ENCODE measurements around the gene ATL3. TPM values are rescaled to one million over a fixed set of nuclear protein-coding genes. Genes with fewer than 3 reads are reported as not detected.

ATL3 gene
- total and polyA plus RNA-seq, 2 donors (not counting 3 experiments of a cell fraction or from before 2014, with no cell fraction given) = 21.7 to 70.2 TPM

GRCh38 chr11:63694596-63694995 lies 23.4 kb upstream of the ATL3 start:
- POLR2A ChIA-PET = no interaction called here
- TF ChIP-seq CTCF (IDR thresholded peaks at IDR 0.05; ENCODE audit: extremely low read depth in 1 of 2, insufficient read depth in 1 of 2, low read depth in 1 of 2, low read length in 2 of 2) (no peak), FOS (IDR thresholded peaks at IDR 0.05; ENCODE audit: borderline replicate concordance, insufficient read depth, low read length) (no peak), POLR2AphosphoS5 (IDR thresholded peaks at IDR 0.05; ENCODE audit: insufficient read depth, low read depth, low read length) (no peak), EZH2 (IDR thresholded peaks at IDR 0.05; ENCODE audit: borderline replicate concordance, low read depth, low read length, severe bottlenecking) (no peak), JUN (IDR thresholded peaks at IDR 0.05; ENCODE audit: borderline replicate concordance, insufficient read depth, insufficient read length, low read depth) (no peak)
- Histone ChIP-seq H4K20me1 (replicated peaks; ENCODE audit: control insufficient read depth, extremely low read depth, insufficient read depth, low read length) (peaks cover 3% of the 10 kb centered on the region), H3K9me1 (replicated peaks; ENCODE audit: control insufficient read depth, extremely low read depth, insufficient read depth, low read length) (no peaks in the 10 kb centered on the region), H3K9ac (replicated peaks; ENCODE audit: extremely low read depth, insufficient read depth, low read length) (no peak overlapping the region), H3K4me2 (ENCODE audit: insufficient read depth, low read length) (no peak overlapping the region), H2AFZ (ENCODE audit: low read depth, low read length) (no peak overlapping the region), H3K79me2 (ENCODE audit: control insufficient read depth, insufficient read depth, low read length) (peaks cover 56% of the 10 kb centered on the region), H3K4me1 (ENCODE audit: control insufficient read depth, extremely low read depth, insufficient read depth, low read length) (no peaks in the 10 kb centered on the region), H3K36me3 (ENCODE audit: control insufficient read depth in 2 of 2, extremely low read depth in 1 of 2, insufficient read depth in 2 of 2, low read length in 2 of 2) (no peaks in the 10 kb centered on the region), H3K4me3 (replicated peaks in 1 of 3; ENCODE audit: insufficient read depth in 1 of 3, low read depth in 1 of 3, low read length in 3 of 3) (no peak overlapping the region), H3K9me3 (replicated peaks; ENCODE audit: control insufficient read depth, insufficient read depth, low read length) (no peaks in the 10 kb centered on the region), H3K27me3 (ENCODE audit: control insufficient read depth in 2 of 2, insufficient read depth in 2 of 2, low read length in 2 of 2) (no peaks in the 10 kb centered on the region), H3K27ac (ENCODE audit: insufficient read depth, low read depth, low read length) (no peak overlapping the region)
- dilution Hi-C loops (cut with MboI; ENCODE audit: extremely low pct_ligation_motif_present, low sequenced_read_pairs) = no loop called here
- CTCF ChIA-PET = interaction anchor here (0.6 to 1.4 kb wide), 6 partner anchors 12 to 44 kb away, joined by 3 to 4 read pairs (median 3); no protein-coding TSS in a partner anchor
- intact Hi-C loops (cut with micrococcal nuclease) = no loop called here
- no TSS peak for BruUV-seq (replicated peaks)
- FAIRE-seq (no peak), DNase-seq (ENCODE audit: low read depth, low spot score) (no peak)

GRCh38 chr11:63687845-63688244 lies 16.7 kb upstream of the ATL3 start:
- DNase-seq (ENCODE audit: low read depth, low spot score) (no peak), FAIRE-seq (no peak)
- POLR2A ChIA-PET = no interaction called here
- no peak overlapping the region for H3K9ac ChIP-seq (replicated peaks; ENCODE audit: extremely low read depth, insufficient read depth, low read length)
- H3K4me1 ChIP-seq (ENCODE audit: control insufficient read depth, extremely low read depth, insufficient read depth, low read length) = peaks cover 8% of the 10 kb centered on the region
- no peaks in the 10 kb centered on the region for H3K9me3 ChIP-seq (replicated peaks; ENCODE audit: control insufficient read depth, insufficient read depth, low read length)
- H3K9me1 ChIP-seq (replicated peaks; ENCODE audit: control insufficient read depth, extremely low read depth, insufficient read depth, low read length) = no peaks in the 10 kb centered on the region
- no TSS peak for BruUV-seq (replicated peaks)
- H3K36me3 ChIP-seq (ENCODE audit: control insufficient read depth in 2 of 2, extremely low read depth in 1 of 2, insufficient read depth in 2 of 2, low read length in 2 of 2) = no peaks in the 10 kb centered on the region
- peaks cover 89% of the 10 kb centered on the region for H3K79me2 ChIP-seq (ENCODE audit: control insufficient read depth, insufficient read depth, low read length)
- no peak overlapping the region for H3K4me2 ChIP-seq (ENCODE audit: insufficient read depth, low read length)
- dilution Hi-C loops (cut with MboI; ENCODE audit: extremely low pct_ligation_motif_present, low sequenced_read_pairs) = no loop called here
- intact Hi-C loops (cut with micrococcal nuclease) = no loop called here
- peaks cover 4% of the 10 kb centered on the region for H4K20me1 ChIP-seq (replicated peaks; ENCODE audit: control insufficient read depth, extremely low read depth, insufficient read depth, low read length)
- H3K27me3 ChIP-seq (ENCODE audit: control insufficient read depth in 2 of 2, insufficient read depth in 2 of 2, low read length in 2 of 2) = no peaks in the 10 kb centered on the region
- TF ChIP-seq MAX (IDR thresholded peaks at IDR 0.05; ENCODE audit: insufficient read depth, insufficient read length) (no peak), POLR2A (IDR thresholded peaks at IDR 0.05; ENCODE audit: low read depth, low read length) (no peak), FOS (IDR thresholded peaks at IDR 0.05; ENCODE audit: borderline replicate concordance, insufficient read depth, low read length) (no peak), CTCF (IDR thresholded peaks at IDR 0.05; ENCODE audit: extremely low read depth in 1 of 2, insufficient read depth in 1 of 2, low read depth in 1 of 2, low read length in 2 of 2) (no peak), EZH2 (IDR thresholded peaks at IDR 0.05; ENCODE audit: borderline replicate concordance, low read depth, low read length, severe bottlenecking) (no peak), POLR2AphosphoS5 (IDR thresholded peaks at IDR 0.05; ENCODE audit: insufficient read depth, low read depth, low read length) (no peak), GATA2 (IDR thresholded peaks at IDR 0.05; ENCODE audit: insufficient read depth, insufficient read length, low read depth, low read length) (no peak), JUN (IDR thresholded peaks at IDR 0.05; ENCODE audit: borderline replicate concordance, insufficient read depth, insufficient read length, low read depth) (no peak), MYC (IDR thresholded peaks at IDR 0.05; ENCODE audit: low read depth, low read length) (no peak)
- H3K4me3 ChIP-seq (replicated peaks in 1 of 3; ENCODE audit: insufficient read depth in 1 of 3, low read depth in 1 of 3, low read length in 3 of 3) = no peak overlapping the region
- H2AFZ ChIP-seq (ENCODE audit: low read depth, low read length) = no peak overlapping the region
- H3K27ac ChIP-seq (ENCODE audit: insufficient read depth, low read depth, low read length) = no peak overlapping the region
- CTCF ChIA-PET = interaction anchor here (0.6 to 1.4 kb wide), 2 partner anchors 51 to 59 kb away, joined by 3 read pairs; no protein-coding TSS in a partner anchor

Measured in endothelial cell of umbilical vein (primary cell).